ENCODE data around the gene SOST.

Gene SOST

DNA sequence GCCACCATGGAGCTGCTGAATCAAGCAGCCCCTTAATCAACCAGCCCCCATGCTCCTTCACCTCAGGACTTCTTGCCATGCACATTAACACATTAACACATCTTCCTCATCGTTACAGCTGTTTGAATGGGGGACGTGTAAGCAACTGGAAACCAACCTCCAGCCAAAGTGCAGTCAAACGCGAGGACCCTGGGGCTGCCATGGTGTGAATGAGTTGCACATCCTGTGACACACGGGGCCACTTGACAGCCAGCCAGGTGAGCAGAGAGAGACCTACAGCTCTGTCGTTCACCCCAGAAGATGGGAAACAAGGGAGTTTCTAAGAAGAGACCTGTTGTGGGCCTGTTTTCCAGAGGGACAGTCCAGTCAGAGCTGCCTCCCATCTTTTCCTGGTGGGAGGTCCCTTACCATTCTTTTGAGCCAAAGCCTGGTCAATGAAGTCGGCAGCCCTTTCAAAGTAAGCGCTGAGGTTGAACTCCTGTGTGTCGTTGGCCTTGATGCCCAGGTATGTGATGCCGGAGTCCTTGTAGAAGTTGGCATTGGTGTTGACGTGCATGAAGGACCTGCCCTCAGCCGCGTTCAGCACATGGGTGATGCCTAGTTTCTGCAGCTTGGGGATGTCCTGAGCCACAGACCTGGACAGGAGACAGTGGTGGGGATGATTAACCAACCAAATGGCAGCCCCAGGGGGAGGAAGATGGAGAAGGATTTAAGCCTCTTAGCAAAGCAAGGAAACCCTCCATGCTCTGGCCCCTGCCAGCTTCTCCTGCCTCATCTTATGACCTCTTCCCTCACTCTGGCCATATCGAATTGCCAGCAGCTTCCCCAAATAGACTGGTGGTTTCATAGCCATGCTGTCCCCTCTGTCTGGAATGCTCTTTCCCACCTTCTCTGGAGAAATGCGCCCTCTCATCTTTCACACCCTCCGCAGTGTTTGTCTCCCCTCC, 16.0 kb upstream of the SOST start:
- no peak for DNase-seq

DNA sequence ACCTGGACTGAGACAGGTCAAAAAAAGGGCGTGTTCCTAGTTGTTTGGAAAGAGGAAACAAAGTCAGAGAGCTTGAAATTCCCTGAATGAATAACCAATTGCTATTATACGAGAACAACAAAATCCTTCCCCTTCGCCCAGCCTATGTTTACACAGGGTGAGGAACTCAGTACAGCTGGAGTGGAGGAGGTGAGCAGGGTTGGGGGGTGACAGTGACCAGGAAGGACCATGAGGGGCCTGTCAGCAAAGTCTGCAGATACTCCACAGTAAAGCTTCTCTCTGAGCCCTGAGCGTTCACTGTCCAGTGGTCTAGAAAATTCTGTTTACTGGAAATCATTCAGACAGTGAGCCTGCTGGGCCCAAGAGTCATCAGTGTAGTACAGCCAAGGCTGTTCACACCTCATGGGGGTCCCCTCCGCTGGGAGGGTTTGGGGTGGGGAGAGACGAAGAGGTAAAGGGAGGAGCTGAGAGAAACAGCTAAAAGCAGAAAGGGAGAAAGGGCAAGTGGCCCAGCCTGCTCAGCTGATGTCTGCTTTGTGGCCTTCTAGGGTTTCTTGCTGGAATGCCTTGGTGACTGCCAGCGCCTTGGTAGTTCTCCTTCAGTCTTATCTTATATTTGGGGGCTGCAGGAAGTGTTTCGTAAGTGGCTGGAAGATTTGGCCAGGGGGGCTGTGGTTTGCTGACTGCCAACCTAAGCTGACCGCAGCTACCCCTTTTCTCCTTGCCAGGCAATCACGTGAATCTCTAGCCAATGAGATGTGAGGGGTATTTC, 14.5 kb upstream of the SOST start:
- no peak for DNase-seq

- DNase-seq = no peak
These were observed 12.9 kb upstream of the SOST start for GRCh38 chr17:43771463-43771862.

DNA sequence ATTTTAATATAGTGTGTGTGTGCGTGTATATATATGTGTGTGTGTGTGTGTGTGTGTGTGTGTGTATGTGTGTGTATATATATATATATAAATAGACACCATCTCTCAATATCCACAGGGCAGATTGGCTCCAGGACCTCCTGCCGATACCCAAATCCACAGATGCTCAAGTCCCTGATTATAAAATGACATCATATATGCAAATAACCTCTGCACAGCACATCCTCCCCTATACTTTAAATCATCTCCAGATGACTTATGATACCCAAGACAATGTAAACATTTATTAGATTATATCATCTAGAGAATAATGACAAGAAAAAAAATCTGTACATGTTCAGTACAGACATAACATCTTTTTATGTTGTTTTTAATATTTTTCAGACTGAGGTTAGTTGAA, 12.4 kb upstream of the SOST start:
- DNase-seq = no peak

GRCh38 chr17:43769859-43770258, 11.3 kb upstream of the SOST start:
- no peak for DNase-seq

DNA sequence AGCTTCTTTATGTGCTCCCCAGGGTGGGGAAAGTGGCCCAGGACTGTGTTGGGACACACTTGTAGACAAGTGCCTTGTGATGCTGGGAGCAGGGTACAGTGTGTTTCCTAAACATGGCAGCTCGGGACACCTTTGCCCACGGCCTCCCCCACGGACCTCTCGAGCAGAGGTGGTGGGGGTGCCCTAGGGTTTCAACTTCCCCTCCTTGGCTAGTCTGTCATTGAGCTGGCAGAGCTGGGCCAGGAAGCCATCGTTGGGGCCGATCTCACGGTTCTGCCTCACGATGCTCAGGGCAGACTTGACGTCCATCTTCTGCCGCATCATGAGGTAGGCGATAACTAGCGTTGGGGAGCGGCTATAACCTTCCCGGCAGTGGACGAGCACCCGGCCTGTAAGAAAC, 10.8 kb upstream of the SOST start:
- DNase-seq = no peak

GRCh38 chr17:43768943-43769342, 10.4 kb upstream of the SOST start:
- no peak for DNase-seq

- DNase-seq = no peak
These were observed 9.8 kb upstream of the SOST start for GRCh38 chr17:43768382-43768781.

GRCh38 chr17:43767713-43768059, 9.1 kb upstream of the SOST start:
- DNase-seq = no peak

DNA sequence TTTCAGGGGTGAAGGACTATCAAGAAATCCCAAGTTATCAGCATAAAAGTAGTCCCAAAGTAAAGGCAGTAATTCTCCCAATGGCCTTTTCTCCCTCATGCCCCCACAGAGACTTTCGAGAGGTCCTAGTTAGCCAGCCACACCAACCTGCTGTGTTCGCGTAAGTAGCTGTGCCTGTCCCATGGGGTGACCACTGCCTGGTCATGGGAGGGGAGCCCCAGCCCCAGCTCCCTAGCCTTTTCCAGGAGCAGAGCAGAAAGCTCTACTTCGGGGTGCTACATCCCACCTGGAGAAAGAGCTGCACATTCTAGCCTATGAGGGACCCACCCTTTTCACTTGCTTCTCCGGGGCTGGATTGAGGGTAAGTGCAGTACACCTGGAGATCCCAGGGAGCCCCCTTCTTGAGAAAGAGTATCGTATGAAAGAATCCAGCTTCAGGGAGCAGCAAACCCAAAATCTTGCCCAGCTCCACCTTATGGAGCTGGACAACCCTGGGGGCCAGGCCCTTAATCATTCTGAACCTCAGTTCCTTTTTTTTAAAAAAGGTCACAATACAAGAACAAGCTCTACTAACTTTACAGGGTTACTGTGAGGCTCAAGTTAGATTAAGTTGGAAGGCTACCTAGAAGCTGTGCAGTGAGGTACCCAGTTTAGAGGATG, 8.6 kb upstream of the SOST start:
- DNase-seq = no peak

DNA sequence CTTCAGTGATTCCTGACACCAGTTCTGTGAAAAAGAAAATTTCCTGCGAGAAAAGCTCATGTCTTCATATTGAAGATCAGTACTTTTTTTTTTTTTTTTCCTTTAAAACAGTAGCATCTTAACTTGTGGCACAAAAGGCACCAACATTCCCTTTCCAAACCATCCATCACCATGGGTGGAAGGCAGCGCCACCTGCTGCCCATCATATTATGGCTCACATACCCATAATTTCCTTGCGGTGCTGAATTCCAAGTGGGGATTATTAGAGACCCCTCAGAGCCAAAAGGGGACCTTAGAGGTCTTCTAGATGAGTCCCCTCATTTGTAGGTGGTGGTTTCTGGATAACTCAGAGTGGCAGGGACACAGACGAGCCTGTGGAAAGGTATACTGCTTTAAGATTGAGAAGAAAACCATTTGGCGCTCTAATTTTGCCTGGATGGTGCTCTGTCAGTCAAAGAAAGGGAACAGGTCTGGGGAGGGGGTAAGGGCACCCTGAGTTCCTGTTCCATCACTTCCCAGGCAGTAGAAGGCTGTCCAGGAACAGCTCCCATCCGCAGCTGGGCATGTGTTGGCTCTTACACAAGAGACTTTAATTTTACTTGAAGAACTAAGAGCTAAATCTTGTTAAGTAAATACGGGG, 7.9 kb upstream of the SOST start:
- peak; percentile 40 to 70 (median 53) for DNase-seq

- peak; percentile 82 to 96 (median 90) for DNase-seq
These were observed 1.8 kb upstream of the SOST start for GRCh38 chr17:43760254-43760852.

- no peak for DNase-seq
These were observed 1.2 kb upstream of the SOST start for GRCh38 chr17:43759836-43760235.

DNA sequence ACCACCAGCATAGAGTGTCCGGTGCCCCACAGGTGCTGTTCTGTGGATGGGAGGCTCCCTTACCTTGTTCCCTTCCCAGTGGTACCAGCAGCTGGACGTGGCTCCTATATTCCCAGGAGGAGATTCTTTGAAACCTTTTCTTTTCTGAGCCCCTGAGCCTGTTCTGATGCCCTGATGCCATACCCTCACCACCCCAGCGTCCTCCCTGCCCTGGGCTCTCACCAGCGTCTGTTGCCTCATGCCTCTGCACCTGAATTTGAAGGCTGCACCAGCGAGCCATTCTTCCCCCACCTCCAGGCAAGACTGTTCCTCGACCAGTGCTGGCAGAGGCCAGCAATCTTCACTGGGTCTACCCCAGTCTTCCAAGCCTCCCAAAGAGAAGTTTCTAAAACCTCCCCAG, 505 bp downstream of the SOST start:
- no peak for DNase-seq

- no peak for DNase-seq
These were observed 1.4 kb downstream of the SOST start for GRCh38 chr17:43757171-43757660.

GRCh38 chr17:43756201-43756600, 2.4 kb downstream of the SOST start:
- DNase-seq = no peak

GRCh38 chr17:43755389-43755875, 3.2 kb downstream of the SOST start:
- DNase-seq = peak in 2 of 3 experiments; percentile 29 to 43

DNA sequence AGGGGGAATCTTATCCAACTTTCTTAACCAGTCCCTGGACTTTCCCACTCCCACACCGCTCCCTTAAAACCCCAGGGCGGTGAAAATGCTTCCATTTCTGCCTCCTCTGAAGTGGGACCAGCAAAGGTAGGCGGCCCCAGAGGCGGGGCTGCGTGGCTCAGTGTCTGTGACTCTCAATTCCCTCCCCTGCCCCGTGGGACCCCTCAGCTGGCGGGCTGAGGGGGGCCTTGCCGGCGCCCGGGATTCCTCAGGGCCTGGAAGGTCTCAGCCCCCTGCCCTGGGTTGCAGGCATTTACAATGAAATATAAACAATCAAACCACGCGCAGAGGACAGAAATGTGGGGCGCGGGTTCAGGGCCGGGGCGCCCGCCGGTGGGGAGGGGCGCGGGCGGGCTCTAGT, 3.6 kb downstream of the SOST start:
- no peak for DNase-seq

- DNase-seq = no peak
These were observed 5.0 kb downstream of the SOST start for GRCh38 chr17:43753493-43754129.

DNA sequence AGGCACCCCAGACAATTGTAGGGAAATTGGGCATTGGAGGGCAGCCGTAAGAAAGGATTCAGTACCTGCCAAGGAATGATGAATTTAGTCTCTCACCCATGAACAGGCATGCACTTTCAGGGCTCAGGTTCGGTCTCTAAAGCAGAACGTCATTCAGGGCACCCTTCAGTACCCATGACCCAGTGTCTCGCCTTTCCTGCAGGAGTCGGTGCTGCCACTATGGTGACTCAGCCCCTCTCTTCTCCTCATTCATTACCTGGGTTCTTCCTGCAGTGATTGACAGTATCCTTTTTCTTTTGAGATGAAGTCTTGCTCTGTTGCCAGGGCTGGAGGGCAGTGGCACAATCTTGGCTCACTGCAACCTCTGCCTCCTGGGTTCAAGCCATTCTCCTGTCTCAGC, 8.4 kb downstream of the SOST start:
- no peak for DNase-seq

GRCh38 chr17:43745541-43745940, 13.1 kb downstream of the SOST start:
- DNase-seq = no peak

- DNase-seq = no peak
These were observed 17.0 kb downstream of the SOST start for GRCh38 chr17:43741636-43742035.
